Activated CD4-positive, alpha-beta T cell treated with anti-CD3 and anti-CD28 coated beads, Interleukin-2, amount 50 U/mL, for 4 hours (primary cell): Measurements from ENCODE around the gene OR8U1.
"Not testable (repeated sequence)": the region's sequence is repeated elsewhere in the genome, so short reads cannot be mapped to it uniquely, and the experiment has no call there.

Experiments
- DNase-seq, 2 experiments: peaks; one replicate each; pipeline ENCODE4 v3.0.0-alpha.2; 2020

Gene OR8U1

GRCh38 chr11:56375324-56375723 is at the start of gene OR8U1:
Gene OR8U1, plus strand, starts transcription at chr11:56375624. Its CDS starts 0 bp downstream, at chr11:56375624.
- DNase-seq = no peak

- DNase-seq = no peak
Measured at GRCh38 chr11:56331861-56332491, 43.4 kb upstream of the OR8U1 start.

DNA sequence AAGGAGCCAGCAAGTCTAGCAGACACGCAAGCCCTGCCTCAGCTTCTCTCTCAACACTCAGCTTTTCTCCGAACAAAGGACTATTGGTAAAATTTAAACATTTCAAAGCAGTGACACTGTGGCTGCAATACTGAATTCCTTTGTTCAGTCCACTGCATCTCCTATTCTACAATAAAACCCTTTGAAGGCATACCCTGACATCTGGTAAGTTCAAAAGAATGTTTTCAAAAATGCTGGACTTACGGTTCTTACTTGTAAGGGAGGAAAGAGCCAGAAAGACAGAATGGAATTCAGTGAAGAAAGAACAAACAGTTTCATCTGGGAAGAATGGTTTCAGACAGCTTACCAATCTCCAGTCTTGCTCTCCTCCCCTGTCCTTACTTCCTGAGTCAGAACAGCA is 42.3 kb upstream of the OR8U1 start:
- no peak for DNase-seq

- DNase-seq = no peak
Measured at GRCh38 chr11:56340289-56340688, 35.1 kb upstream of the OR8U1 start.

DNA sequence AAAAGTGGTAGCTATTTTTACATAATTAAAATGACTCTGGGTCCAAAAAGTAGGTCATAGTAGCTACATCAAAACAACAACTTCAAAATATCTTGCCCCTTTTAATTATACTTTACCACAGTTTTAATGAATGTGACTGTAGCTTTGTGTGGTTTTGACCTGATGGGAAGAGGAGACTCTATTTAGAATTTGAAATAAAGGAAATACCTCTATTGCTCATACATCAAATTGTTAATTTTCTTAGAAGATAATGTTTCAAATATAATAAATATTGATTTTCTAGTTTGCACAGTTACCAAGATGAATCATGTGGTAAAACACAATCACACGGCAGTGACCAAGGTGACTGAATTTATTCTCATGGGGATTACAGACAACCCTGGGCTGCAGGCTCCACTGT is 29.7 kb upstream of the OR8U1 start, which contains the start of gene OR8K1:
OR8K1 (plus strand) TSS at position 301 of the 400 bp plus-strand sequence; CDS start at position 301, 0 bp downstream.
- no peak for DNase-seq

DNA sequence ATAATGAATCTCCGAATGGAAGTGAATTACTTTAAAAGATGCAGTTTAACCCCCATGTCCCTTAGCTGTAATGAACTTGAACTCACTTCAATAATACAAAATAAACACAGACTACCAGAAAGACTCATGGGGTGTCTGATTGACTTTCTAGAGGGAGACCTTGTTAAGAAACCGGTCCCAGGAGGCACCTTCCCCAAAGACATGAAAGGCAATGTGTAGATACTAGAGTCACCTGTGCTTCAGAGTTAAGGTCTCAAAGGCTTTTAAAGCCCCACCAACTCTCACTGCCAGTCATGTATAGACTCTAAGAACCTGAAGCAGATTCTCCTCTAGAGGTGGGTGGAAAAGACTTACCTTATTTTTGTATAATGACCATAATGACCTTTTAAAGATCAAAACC is 21.4 kb upstream of the OR8U1 start, which contains the start of gene OR8J1:
OR8J1 (plus strand) TSS at position 301 of the 400 bp plus-strand sequence. CDS start 5,956 bp downstream, outside the sequence.
- no peak for DNase-seq

GRCh38 chr11:56380120-56380519 is 4.7 kb downstream of the OR8U1 start:
- DNase-seq = no peak

DNA sequence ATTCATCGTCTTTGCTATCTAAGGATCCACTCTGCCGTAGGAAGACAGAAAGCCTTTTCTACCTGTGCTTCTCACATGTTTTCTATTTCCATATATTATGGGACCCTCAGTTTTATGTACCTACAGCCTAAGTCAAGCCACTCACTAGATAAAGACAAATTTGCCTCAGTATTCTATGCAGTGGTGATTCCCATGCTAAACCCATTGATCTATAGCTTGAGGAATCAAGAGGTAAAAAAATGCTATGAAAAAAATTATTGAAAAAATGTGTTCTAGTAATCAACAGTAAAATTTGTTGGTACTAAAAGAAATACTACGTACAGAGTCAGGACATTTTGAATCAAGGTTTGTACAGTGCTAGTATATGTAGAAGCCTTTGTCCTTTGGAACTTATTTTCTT is 19.0 kb downstream of the OR8U1 start:
- DNase-seq = no peak

- no peak for DNase-seq
Measured at GRCh38 chr11:56396047-56396446, 20.6 kb downstream of the OR8U1 start.

- not testable (repeated sequence) for DNase-seq
Measured at GRCh38 chr11:56401858-56402461, 26.5 kb downstream of the OR8U1 start.

GRCh38 chr11:56404393-56404792 is 29.0 kb downstream of the OR8U1 start:
- no peak for DNase-seq

DNA sequence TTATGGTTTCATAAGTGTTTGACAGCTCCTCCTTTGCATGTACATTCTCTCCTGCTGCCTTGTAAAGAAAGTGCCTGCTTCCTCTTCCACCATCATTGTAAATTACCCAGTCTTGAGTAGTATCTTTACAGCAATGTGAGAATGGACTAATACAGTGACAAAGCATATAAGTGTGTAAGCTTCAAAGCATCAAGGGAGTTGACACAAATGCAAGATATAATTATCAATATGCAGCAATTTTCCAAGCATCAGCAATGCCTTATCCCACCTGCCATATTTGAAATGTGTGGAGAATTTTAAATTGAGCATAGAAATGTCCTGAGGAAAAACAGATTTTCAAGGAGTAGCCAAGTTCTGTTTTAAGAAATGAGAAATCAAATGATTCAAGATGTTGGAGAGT is 35.4 kb downstream of the OR8U1 start:
- DNase-seq = no peak

DNA sequence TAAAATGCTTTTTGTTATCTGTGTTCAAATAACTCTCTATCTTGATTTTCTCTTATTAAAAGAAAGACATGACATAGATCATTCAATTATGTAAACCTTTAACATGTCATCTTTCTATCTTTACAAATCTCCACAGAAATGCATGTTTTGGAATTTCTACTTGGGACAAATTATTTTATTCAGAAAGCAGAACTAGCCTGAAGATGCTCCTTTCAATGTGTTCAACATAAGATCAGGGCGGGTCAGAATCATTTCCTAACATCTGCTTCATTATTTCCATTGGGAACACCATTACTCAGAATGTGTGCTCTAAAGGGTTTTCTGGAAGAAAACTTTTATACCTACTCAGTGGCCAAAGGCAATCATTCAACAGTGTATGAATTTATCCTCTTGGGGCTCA is 37.0 kb downstream of the OR8U1 start, which contains the start of gene OR5AL1:
OR5AL1 (plus strand) TSS at position 301 of the 400 bp plus-strand sequence.
- no peak for DNase-seq
